Coronary artery (tissue), 2 donors: ENCODE data around the gene GNE.

Experiments used
- DNase-seq: peaks from one replicate; pipeline ENCODE4 v3.0.0-alpha.2; 2017; ENCODE audit warnings: low spot score
- H3K27ac ChIP-seq, 2 donors: fragments of 200-600 bp; sonication (generic); one replicate each; pipeline ENCODE4 v1.5.1; 2016 to 2019
- H3K4me3 ChIP-seq: fragments of 200-600 bp; sonication (generic); 2 replicates; pipeline ENCODE4 v1.5.1; 2016; ENCODE audit warnings: mild to moderate bottlenecking, moderate library complexity
- CTCF ChIP-seq: fragments of 200-600 bp; sonication (generic); IDR thresholded peaks from one replicate; pipeline ENCODE4 v1.5.1; 2019; ENCODE audit warnings: antibody characterized with exemption

GNE gene

GRCh38 chr9:36208521-36209253 lies 49.6 kb downstream of the GNE start:
- peak overlapping the region; percentile 61 to 74 for H3K27ac ChIP-seq
- no peak overlapping the region for H3K4me3 ChIP-seq
- no peak for DNase-seq
- no peak for TF ChIP-seq CTCF

DNA sequence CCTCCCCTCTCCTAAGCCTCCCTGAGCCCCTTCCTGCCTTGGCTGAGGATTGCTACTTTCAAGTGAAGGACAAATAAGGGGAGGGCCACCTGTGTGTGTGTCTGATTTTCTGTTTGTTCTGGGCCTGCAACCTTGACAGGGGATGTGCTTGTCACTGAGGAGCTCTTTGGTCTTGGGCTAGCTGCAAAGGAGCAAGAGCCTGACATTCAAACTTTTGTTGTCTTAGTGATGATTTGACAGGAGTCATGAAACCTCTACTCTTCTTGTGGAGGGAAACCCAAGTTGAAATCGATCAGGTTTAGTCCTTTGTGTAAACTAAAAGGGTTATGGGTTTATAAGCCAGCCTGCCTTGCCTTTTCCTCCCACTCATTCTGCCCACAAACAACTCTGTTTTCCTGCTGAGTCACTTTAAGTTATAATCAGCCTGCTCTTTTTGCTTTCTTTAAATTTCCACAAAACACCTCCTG lies 50.7 kb downstream of the GNE start:
- Histone ChIP-seq H3K4me3 (no peak overlapping the region), H3K27ac (peak overlapping the region; percentile 46 to 74)
- TF ChIP-seq CTCF: no peak
- no peak for DNase-seq

DNA sequence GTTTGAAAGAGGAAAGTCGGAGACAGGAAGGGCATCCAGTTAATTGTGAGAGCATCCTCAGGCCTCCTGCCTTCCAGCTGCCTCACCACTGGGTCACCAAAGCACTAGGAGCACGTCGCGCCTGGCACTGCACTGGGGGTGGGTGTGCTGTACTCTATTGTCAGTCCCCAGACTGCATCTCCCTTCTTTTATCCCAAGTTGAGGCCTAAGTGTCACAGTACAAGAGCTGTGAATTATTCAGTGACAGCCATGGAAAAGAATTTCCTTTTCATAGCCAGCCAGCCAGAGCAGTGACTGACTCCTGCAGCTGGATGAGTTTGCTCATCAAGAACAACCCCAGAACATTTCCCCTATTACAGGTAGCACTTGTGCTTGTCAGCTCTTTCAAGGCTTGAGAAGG lies 51.2 kb downstream of the GNE start:
- Histone ChIP-seq H3K4me3 (no peak overlapping the region), H3K27ac (peak overlapping the region; percentile 46 to 74)
- DNase-seq: no peak
- no peak for TF ChIP-seq CTCF

DNA sequence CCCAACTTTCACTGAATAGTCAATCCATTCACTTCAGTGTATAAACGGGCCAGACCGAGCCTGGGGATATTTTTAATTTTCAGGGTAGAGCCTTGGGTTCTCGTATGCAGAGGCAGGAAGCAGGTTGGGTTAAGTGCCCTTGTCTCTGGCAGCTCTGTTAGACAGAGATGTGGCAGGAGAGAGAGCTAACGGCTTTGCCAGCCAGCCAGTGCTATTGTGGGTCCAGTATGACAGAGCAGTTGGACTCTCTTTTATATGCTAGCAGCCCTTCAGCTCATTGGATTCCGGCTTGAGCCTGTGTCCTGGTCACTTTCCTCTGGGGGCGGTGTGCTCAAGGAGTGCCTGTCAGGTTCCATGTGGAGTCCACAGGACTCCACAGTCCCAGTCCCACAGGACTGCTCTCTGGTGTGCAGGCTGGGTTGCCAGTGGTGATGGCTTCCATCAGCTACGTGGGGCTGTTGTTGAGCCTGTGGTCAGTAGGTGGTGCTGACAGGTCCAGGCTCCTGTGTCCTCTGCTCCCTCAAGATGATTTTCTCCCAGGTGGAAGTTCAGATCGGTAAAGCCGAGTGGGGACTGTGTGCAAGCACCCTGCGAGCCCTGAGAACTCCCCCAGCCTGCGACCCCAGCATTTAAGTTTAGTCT lies 53.2 kb downstream of the GNE start:
- Histone ChIP-seq H3K27ac (no peak overlapping the region), H3K4me3 (no peak overlapping the region)
- no peak for DNase-seq
- TF ChIP-seq CTCF: no peak

GRCh38 chr9:36194326-36195000 lies 63.8 kb downstream of the GNE start:
- DNase-seq: no peak
- TF ChIP-seq CTCF: no peak
- H3K27ac ChIP-seq: no peak overlapping the region

DNA sequence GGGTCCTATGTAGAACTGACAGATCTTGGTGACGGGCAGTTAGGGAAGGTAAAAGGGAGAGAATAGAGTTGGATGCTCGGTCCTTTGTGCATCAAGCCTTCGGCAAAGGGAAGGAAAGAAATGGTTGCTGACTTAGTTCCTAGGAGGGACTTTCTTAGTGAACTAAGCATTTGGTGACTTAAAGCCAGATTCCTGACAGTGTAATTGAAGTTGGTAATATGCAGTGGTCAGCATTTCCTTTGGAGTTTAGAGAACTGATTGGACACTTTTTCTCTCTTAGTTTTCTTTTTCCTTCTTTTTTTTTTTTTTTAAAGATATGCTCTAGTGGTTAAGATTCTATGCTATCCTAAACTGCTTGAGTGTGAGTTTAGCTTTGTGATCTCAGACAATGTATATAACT lies 65.2 kb downstream of the GNE start:
- no peak for DNase-seq
- no peak for TF ChIP-seq CTCF
- Histone ChIP-seq H3K4me3 (peak overlapping the region; percentile 93), H3K27ac (no peak overlapping the region)

More at GRCh38 chr9:36194326-36195000, 63.8 kb downstream of the GNE start:
- H3K4me3 ChIP-seq: peak overlapping the region; percentile 36
